ENCODE data around the gene ZNF771.

ZNF771 gene

DNA sequence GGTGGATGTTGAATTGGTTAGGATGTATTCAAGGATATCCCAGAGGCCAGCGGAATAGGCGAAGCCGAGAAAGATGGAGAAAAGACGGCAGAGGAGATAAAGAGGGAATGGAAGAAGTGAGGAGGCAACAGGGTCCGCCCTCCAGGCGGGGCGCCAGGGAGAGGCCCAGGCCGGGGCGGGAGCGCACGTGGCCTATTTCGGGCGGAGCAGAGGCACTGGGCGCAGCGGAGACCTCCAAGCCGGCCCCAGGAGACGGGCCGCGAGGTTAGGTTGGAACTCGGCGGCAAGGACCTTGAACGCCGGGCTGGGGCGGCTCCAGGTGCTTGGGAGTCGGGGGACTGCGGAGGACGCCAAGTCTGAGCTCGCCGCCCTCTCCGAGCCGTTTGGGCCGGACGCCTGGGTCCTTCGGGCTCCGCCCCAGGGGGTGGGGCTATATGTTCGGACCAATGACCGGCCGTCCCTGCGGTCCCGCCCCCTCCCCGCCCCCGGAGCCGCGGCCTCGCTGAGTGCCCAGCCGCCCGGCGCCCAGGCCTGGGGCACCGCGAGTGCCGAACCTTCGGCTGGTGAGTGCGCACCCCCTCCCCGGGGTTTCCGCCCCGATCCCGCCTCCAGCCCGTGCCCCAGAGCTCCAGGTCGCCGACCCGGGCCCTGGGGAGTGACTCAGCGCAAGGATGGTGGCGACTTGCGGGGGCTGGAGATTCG, at the start of gene ZNF771:
ZNF771 (plus strand) TSS at position 505 of the 702 bp plus-strand sequence. CDS start 448 bp downstream, outside the sequence.
- DNase-seq, result peak; percentile 96

DNA sequence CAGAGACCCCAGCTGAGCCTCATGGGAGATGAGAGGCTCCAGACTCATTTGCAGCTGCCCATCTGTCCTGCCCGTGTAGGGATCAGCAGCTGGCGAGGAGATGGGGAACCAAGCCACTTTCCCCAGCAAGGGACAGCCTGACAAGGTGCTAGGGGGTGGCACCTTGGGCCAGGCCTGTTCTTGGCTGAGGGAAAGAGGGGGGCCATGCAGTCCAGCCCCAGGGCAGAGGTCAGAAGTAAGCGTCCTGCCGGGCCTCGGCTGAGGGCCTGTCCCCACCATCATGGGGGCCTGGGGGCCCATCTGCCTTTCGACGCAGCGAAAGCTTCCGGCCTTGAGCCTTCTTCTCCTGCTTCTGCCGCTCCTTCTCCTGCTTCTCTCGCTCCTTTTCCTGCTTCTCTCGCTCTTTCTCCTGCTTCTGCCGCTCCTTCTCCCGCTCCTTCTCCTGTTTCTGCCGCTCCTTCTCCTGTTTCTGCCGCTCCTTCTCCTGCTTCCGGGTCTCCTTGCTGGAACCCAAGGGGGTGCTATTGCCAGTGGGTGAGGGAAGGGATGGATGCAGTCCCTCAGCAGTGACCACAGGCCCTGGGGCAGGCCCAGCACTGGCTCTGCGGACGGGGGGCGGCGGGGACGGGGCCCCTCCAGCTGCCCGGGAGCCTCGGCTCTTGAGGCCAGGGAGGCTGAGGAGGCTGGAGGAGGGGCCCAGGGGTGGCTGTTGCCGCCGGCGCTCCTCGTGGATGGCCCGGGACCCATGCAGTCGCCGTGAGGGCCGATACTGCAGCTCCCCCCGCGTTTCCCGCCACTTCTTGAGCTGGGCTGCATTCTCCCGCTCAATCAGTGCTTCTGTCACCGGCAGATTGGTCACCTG, 49.5 kb upstream of the ZNF771 start:
- no peak for DNase-seq

GRCh38 chr16:30358577-30358936, 48.8 kb upstream of the ZNF771 start:
- no peak for DNase-seq

- no peak for DNase-seq
These were observed 48.2 kb upstream of the ZNF771 start for GRCh38 chr16:30358990-30359870.

DNA sequence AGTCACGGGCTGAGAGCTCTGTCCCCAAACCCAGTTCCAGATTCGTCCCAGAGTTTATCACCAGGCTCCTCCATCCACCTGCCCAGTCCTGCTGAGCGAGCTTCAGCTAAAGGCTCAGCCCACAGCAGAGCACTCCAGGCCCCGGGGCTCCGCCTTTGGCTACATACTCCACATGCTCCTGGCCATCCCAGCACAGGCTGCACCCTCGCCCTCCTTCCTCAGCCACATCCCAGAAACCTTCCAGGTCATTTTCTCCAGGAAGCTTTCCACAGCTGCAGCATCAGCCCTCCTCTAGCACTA, 47.6 kb upstream of the ZNF771 start:
- DNase-seq, result no peak

DNA sequence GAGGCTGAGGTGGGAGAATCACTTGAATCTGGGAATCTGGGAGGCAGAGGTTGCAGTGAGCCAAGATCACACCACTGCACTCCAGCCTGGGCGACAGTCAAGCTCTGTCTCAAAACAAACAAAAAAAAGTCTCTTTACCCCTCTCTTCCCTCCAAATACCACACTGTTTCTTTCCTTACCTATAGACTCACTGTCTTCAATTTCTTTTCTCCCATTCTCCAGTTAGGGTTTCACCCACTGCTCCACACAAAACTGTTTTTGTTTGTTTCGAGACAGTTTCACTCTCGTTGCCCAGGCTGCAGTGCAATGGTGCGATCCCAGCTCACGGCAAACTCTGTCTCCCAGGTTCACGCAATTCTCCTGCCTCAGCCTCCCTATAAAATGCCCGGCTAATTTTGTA, 46.2 kb upstream of the ZNF771 start:
- DNase-seq, result no peak

- DNase-seq, result no peak
These were observed 42.2 kb upstream of the ZNF771 start for GRCh38 chr16:30365200-30365599.

DNA sequence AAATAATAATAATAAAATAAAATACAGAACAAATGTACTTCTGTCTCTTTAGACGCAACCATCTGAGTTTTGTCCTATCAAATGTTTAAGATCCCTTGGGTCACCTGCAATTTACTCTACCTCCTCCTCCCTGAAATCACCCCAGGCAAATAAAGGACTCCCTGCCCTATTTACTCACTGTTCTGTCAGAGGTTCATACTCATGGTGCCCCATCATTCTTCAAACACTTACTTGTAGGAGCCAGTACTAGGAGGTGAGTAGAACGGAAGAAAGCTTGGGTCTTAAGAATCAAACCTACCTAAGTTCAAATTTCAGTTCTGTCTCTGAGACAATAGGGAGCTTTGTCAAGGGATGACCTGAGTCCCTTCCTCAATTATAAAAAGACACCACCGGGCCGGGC, 40.9 kb upstream of the ZNF771 start:
- DNase-seq, result no peak

- no peak for DNase-seq
These were observed 39.9 kb upstream of the ZNF771 start for GRCh38 chr16:30367349-30368009.

DNA sequence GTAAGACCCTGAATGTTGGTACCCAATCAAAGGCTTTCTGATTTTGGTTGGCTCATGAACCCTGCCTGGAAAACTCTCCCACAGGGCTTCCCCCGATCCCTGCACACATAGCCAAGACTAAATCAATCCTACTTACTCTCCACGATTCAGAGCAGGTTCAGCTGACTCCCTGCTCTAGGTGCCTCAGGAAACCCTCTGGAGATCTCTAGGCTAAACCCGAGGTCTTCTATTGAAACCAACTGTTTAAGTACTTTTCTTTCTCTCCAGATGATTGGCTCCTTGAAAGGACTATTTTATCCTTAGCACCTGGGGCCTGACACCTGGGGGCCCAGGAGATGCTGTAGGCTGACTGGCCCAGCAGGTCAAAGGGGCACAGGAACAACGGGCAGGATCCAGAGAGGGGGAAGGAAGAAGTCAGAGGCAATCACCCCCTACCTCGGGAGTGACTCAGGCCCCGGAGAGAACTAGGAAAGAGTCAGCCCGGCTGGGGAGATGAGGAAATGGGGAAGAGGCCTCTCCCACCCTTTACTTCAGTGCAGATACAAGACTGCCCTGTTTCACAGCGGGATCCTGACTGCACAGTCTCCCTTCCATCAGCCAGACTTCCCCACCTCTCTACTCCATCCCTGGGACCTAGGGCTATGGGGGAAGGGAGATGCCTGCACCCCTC, 39.1 kb upstream of the ZNF771 start:
- no peak for DNase-seq

- no peak for DNase-seq
These were observed 38.7 kb upstream of the ZNF771 start for GRCh38 chr16:30368792-30369090.

- DNase-seq, result no peak
These were observed 38.1 kb upstream of the ZNF771 start for GRCh38 chr16:30369091-30369937.

DNA sequence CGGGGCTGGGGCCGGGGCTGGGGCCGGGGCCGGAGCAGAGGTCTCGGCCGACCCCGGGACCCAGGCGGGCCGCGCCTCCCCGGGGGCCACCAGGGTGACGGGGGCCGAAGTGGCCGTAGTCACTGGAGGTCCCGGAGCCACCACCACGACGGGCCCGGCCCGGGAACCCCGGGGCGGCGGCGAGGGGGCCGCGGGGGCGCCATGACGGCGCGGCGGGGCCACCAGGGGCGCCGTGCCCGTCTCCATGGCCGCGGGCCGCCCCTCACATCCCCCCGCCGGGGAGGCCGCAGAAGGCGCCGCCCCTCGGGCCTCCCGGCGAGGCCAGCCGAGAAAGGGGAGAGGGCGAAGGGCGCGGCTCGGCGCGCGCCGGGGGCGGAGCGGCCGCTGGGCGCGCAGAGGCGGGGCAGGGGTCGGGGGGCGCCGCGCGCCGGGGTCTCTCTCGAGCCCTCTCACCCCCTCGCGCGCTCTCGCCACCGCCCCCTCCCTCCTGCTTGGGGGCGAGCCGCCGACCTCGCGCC, 37.4 kb upstream of the ZNF771 start:
- no peak for DNase-seq

DNA sequence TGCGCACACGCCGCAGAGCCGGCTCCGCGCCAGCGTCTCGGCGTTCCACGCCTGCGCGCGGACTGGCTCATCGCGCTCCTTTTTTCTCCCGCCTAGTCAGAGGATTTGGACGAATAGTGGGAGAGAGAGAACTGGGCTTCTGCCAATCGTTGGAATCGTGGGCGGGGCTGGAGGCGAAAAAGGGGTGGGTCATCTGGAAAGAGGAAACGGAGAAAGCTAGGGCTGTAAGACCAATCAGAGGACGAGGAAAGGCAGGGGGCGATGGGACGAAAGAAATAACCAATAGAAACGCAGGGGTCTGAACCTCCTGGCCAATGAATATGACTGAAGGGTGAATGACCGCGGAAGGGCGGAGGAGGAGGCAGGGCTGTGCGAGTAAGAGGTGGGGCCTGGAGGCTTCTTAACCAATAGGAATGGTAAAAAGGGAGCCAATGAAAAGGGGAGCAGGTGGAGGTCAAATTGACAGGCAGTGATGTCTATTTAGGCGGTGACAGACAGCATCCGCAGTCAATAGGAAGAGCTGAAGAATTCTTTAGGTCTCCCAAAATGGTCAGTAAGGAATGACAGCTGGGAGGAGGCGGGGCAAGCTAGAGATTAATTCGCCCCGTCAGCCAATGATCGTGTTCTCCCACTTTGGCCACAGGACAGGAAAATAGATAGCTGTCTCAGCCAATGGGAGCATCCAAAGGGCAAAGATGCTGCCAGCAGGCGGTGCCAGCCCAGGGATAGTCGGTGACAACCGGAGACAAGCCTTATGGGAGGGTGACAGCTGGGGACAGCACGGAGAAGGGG, 36.8 kb upstream of the ZNF771 start, which contains the start of gene TBC1D10B:
TBC1D10B (minus strand) TSS at position 39 of the 792 bp plus-strand sequence. CDS start 311 bp downstream, outside the sequence.
- DNase-seq, result peak; percentile 100

GRCh38 chr16:30371248-30371816, 36.1 kb upstream of the ZNF771 start:
- DNase-seq, result no peak

GRCh38 chr16:30372038-30372712, 35.2 kb upstream of the ZNF771 start:
- DNase-seq, result no peak

GRCh38 chr16:30372725-30373124, 34.7 kb upstream of the ZNF771 start:
- no peak for DNase-seq

DNA sequence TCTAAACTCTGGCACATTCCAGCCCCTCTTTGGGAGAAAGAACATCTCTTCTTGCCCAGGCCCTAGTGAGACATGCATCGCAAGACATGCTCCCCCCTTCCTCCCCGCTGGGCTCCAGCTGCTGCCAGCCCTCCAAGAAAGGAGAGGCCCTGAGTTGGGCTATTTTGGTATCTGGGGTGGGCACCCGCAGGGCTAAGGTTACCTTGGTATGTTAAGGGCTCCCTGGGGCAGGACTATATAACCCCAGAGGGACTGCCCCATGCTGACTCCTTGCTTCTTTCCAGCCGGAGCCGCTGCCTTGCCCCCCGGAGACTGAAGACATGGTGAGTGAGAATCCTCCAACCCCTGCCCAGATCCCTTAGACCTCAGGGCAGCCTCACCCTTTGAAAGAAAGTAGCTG, 32.9 kb upstream of the ZNF771 start, which contains the start of gene MYL11:
MYL11 (plus strand) TSS at position 265 of the 400 bp plus-strand sequence; CDS start at position 321, 56 bp downstream.
- DNase-seq, result no peak

DNA sequence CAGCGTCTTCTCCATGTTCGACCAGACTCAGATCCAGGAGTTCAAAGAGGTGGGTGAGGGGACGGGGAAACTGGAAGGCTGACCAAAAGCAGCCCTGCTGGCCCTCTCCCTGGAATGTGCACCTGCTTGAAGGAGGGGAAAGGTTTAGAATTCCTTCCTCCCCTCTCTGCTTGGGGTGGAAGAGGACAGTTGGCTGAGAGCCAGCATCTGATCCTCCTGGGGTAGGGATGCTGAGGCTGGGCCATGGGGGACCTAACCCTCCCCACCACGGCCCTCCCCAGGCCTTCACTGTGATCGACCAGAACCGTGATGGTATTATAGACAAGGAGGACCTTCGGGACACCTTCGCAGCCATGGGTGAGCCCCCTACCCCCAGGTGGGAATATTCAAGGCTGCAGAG, 31.5 kb upstream of the ZNF771 start:
- DNase-seq, result no peak
